Peyer's patch (tissue), 4 donors: ENCODE data around the gene GREM1. TPM values are rescaled to one million over a fixed set of nuclear protein-coding genes. Genes with fewer than 3 reads are reported as not detected.

Source experiments
- DNase-seq, 3 donors: peaks; one replicate each; pipeline ENCODE4 v3.0.0-alpha.2; 2017 to 2019
- H3K27ac ChIP-seq, 4 donors: fragments of 200-600 bp; sonication (generic); one replicate each; pipeline ENCODE4 v1.5.1; 2016 to 2019
- H3K27me3 ChIP-seq, 2 donors: fragments of 200-600 bp; sonication (generic); one replicate each; pipeline ENCODE4 v1.5.1; 2019
- H3K36me3 ChIP-seq, 3 donors: fragments of 200-600 bp; sonication (generic); one replicate each; pipeline ENCODE4 v1.5.1; 2016 to 2019
- H3K4me1 ChIP-seq, 4 donors: fragments of 200-600 bp; sonication (generic); one replicate each; pipeline ENCODE4 v1.5.1; 2016 to 2019
- H3K4me3 ChIP-seq, 4 donors: fragments of 200-600 bp; sonication (generic); 1 replicate in 3 of 4; 2 replicates in 1 of 4; pipeline ENCODE4 v1.5.1; 2016 to 2019; ENCODE audit warnings: mild to moderate bottlenecking in 1 of 4
- H3K9me3 ChIP-seq, 4 donors: fragments of 200-600 bp; sonication (generic); one replicate each; pipeline ENCODE4 v1.5.1; 2016 to 2019; ENCODE audit warnings: mild to moderate bottlenecking in 1 of 4
- CTCF ChIP-seq, 6 experiments: fragments of 450-650 bp in 4 of 6; fragments of 200-600 bp in 2 of 6; sonication (generic) in 1 of 6; IDR thresholded peaks; one replicate each; pipeline ENCODE4 v1.5.1; 2017 to 2019; ENCODE audit warnings: antibody characterized with exemption in 6 of 6, mild to moderate bottlenecking in 3 of 6, moderate library complexity in 1 of 6
- POLR2A ChIP-seq, 2 donors: fragments of 450-650 bp; IDR thresholded peaks; one replicate each; pipeline ENCODE4 v1.5.1; 2017; ENCODE audit warnings: antibody characterized with exemption in 2 of 2, mild to moderate bottlenecking in 2 of 2, moderate library complexity in 2 of 2
- total RNA-seq, 4 donors: library from RNA; depleted of rRNA; stranded (reverse); fragments of >200 nt; gene quantifications; one replicate each; pipeline ENCODE4 v1.1.0, GENCODE V29; 2016

GREM1 gene
- total RNA-seq, 4 donors from 2014 or later, result 3.0 to 13.3 (median 6.6) TPM

GRCh38 chr15:32765236-32765635 is 47.4 kb downstream of the GREM1 start:
- no peaks in the 10 kb centered on the region for H3K27me3 ChIP-seq
- no peak for DNase-seq
- no peaks in the 10 kb centered on the region for H3K36me3 ChIP-seq
- TF ChIP-seq POLR2A (IDR thresholded peaks at IDR 0.05), result no peak
- H3K27ac ChIP-seq, result no peak overlapping the region
- H3K4me3 ChIP-seq, result no peak overlapping the region
- H3K4me1 ChIP-seq, result no peaks in the 10 kb centered on the region
- H3K9me3 ChIP-seq, result no peaks in the 10 kb centered on the region

GRCh38 chr15:32766101-32766500 is 48.3 kb downstream of the GREM1 start:
- no peaks in the 10 kb centered on the region for H3K27me3 ChIP-seq
- TF ChIP-seq POLR2A (IDR thresholded peaks at IDR 0.05), result no peak
- TF ChIP-seq CTCF (IDR thresholded peaks at IDR 0.05), result no peak
- H3K4me3 ChIP-seq, result no peak overlapping the region
- H3K27ac ChIP-seq, result no peak overlapping the region
- no peaks in the 10 kb centered on the region for H3K9me3 ChIP-seq
- DNase-seq, result no peak
- no peaks in the 10 kb centered on the region for H3K36me3 ChIP-seq
- H3K4me1 ChIP-seq, result no peaks in the 10 kb centered on the region

GRCh38 chr15:32767236-32767635 is 49.4 kb downstream of the GREM1 start:
- TF ChIP-seq CTCF (IDR thresholded peaks at IDR 0.05) (no peak), POLR2A (IDR thresholded peaks at IDR 0.05) (no peak)

GRCh38 chr15:32774022-32774421 is 56.2 kb downstream of the GREM1 start:
- no peak for DNase-seq
- H3K9me3 ChIP-seq, result peaks cover 0 to 3% (median 0%) of the 10 kb centered on the region in 4 donors
- no peaks in the 10 kb centered on the region for H3K27me3 ChIP-seq
- H3K4me1 ChIP-seq, result no peaks in the 10 kb centered on the region
- H3K4me3 ChIP-seq, result no peak overlapping the region
- TF ChIP-seq CTCF (IDR thresholded peaks at IDR 0.05), result no peak
- TF ChIP-seq POLR2A (IDR thresholded peaks at IDR 0.05), result no peak
- H3K36me3 ChIP-seq, result peaks cover 0 to 7% (median 0%) of the 10 kb centered on the region in 3 donors
- no peak overlapping the region for H3K27ac ChIP-seq

More at GRCh38 chr15:32767236-32767635, 49.4 kb downstream of the GREM1 start:
- H3K27me3 ChIP-seq, result no peaks in the 10 kb centered on the region
- no peak overlapping the region for H3K4me3 ChIP-seq
- H3K9me3 ChIP-seq, result no peaks in the 10 kb centered on the region
- H3K27ac ChIP-seq, result no peak overlapping the region
- no peaks in the 10 kb centered on the region for H3K36me3 ChIP-seq
- no peaks in the 10 kb centered on the region for H3K4me1 ChIP-seq
- DNase-seq, result no peak

GRCh38 chr15:32775103-32775502 is 57.3 kb downstream of the GREM1 start:
- no peak for DNase-seq
- peaks cover 0 to 7% (median 0%) of the 10 kb centered on the region in 3 donors for H3K36me3 ChIP-seq
- TF ChIP-seq POLR2A (IDR thresholded peaks at IDR 0.05) (no peak), CTCF (IDR thresholded peaks at IDR 0.05) (no peak)
- no peaks in the 10 kb centered on the region for H3K4me1 ChIP-seq
- peaks cover 0 to 5% (median 0%) of the 10 kb centered on the region in 4 donors for H3K9me3 ChIP-seq
- H3K27ac ChIP-seq, result no peak overlapping the region
- H3K4me3 ChIP-seq, result no peak overlapping the region
- no peaks in the 10 kb centered on the region for H3K27me3 ChIP-seq

- H3K27ac ChIP-seq, result no peak overlapping the region
- no peak overlapping the region for H3K4me3 ChIP-seq
- no peaks in the 10 kb centered on the region for H3K27me3 ChIP-seq
- no peak for DNase-seq
- H3K4me1 ChIP-seq, result no peaks in the 10 kb centered on the region
- H3K9me3 ChIP-seq, result peaks cover 0 to 5% (median 0%) of the 10 kb centered on the region in 4 donors
- no peaks in the 10 kb centered on the region for H3K36me3 ChIP-seq
- no peak for TF ChIP-seq POLR2A (IDR thresholded peaks at IDR 0.05)
- no peak for TF ChIP-seq CTCF (IDR thresholded peaks at IDR 0.05)
These were observed 60.8 kb downstream of the GREM1 start for GRCh38 chr15:32778391-32779176.
